KMS-11 (cell line): ENCODE measurements around the gene ZNF764.

Experiments used
- H2AFZ ChIP-seq: fragments of 200-600 bp; sonication (generic); 2 replicates; pipeline ENCODE4 v1.6.1; 2016; ENCODE audit warnings: antibody characterized with exemption, mixed run types, low read depth
- H3K27ac ChIP-seq: fragments of 200-600 bp; sonication (generic); 2 replicates; pipeline ENCODE4 v1.6.1; 2016; ENCODE audit warnings: mild to moderate bottlenecking, mixed run types
- H3K27me3 ChIP-seq: fragments of 200-600 bp; sonication (generic); 2 replicates; pipeline ENCODE4 v1.6.1; 2017; ENCODE audit warnings: mild to moderate bottlenecking, low read depth, mixed run types, moderate library complexity; ENCODE audit not compliant: insufficient read depth
- H3K36me3 ChIP-seq: fragments of 200-600 bp; sonication (generic); 2 replicates; pipeline ENCODE4 v1.6.1; 2017; ENCODE audit warnings: mild to moderate bottlenecking, mixed run types; ENCODE audit not compliant: insufficient read depth
- H3K4me1 ChIP-seq: fragments of 200-600 bp; sonication (generic); 2 replicates; pipeline ENCODE4 v1.6.1; 2016; ENCODE audit warnings: mild to moderate bottlenecking, low read depth, mixed run types; ENCODE audit not compliant: poor library complexity, severe bottlenecking
- H3K4me2 ChIP-seq: fragments of 200-600 bp; sonication (generic); 2 replicates; pipeline ENCODE4 v1.7.0; 2016; ENCODE audit warnings: mild to moderate bottlenecking, mixed run types
- H3K4me3 ChIP-seq: fragments of 200-600 bp; sonication (generic); IDR thresholded peaks from 2 replicates; pipeline ENCODE4 v1.6.1; 2017; ENCODE audit warnings: low read depth, low read length, mixed read lengths; ENCODE audit not compliant: insufficient read depth
- H3K79me2 ChIP-seq: fragments of 200-600 bp; sonication (generic); 2 replicates; pipeline ENCODE4 v1.6.1; 2016; ENCODE audit warnings: low read depth, mixed run types; ENCODE audit not compliant: insufficient read depth
- H3K9ac ChIP-seq: fragments of 200-600 bp; sonication (generic); 2 replicates; pipeline ENCODE4 v1.6.1; 2016; ENCODE audit warnings: mild to moderate bottlenecking, mixed run types
- H4K20me1 ChIP-seq: fragments of 200-600 bp; sonication (generic); 2 replicates; pipeline ENCODE4 v1.6.1; 2016; ENCODE audit warnings: mild to moderate bottlenecking, mixed run types; ENCODE audit not compliant: insufficient read depth
- TF ChIP-seq, protein P1 (sequence below): fragments of 200-600 bp; sonication (generic); conservative IDR thresholded peaks from 2 replicates; pipeline ENCODE4 v1.6.1; 2017; ENCODE audit warnings: low read depth, mild to moderate bottlenecking, antibody characterized with exemption, low read length, moderate library complexity, mixed read lengths

The ZNF764 gene

GRCh38 chr16:30521476-30521872 is 36.7 kb downstream of the ZNF764 start:
- Histone ChIP-seq H3K4me1 (no peaks in the 10 kb centered on the region), H3K9ac (no peak overlapping the region), H3K79me2 (no peaks in the 10 kb centered on the region), H2AFZ (no peak overlapping the region), H3K36me3 (no peaks in the 10 kb centered on the region), H3K4me2 (no peak overlapping the region), H3K27ac (no peak overlapping the region), H4K20me1 (no peaks in the 10 kb centered on the region), H3K4me3 (no peak overlapping the region), H3K27me3 (peaks cover 3% of the 10 kb centered on the region; the same call in 1 of the 2 replicates)
- TF ChIP-seq, protein P1, sequence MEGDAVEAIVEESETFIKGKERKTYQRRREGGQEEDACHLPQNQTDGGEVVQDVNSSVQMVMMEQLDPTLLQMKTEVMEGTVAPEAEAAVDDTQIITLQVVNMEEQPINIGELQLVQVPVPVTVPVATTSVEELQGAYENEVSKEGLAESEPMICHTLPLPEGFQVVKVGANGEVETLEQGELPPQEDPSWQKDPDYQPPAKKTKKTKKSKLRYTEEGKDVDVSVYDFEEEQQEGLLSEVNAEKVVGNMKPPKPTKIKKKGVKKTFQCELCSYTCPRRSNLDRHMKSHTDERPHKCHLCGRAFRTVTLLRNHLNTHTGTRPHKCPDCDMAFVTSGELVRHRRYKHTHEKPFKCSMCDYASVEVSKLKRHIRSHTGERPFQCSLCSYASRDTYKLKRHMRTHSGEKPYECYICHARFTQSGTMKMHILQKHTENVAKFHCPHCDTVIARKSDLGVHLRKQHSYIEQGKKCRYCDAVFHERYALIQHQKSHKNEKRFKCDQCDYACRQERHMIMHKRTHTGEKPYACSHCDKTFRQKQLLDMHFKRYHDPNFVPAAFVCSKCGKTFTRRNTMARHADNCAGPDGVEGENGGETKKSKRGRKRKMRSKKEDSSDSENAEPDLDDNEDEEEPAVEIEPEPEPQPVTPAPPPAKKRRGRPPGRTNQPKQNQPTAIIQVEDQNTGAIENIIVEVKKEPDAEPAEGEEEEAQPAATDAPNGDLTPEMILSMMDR = no peak

GRCh38 chr16:30519120-30520049 is 38.8 kb downstream of the ZNF764 start:
- Histone ChIP-seq H3K4me1 (no peaks in the 10 kb centered on the region), H3K36me3 (no peaks in the 10 kb centered on the region), H3K79me2 (no peaks in the 10 kb centered on the region), H4K20me1 (no peaks in the 10 kb centered on the region), H3K4me2 (no peak overlapping the region), H3K9ac (no peak overlapping the region), H3K27me3 (peaks cover 3% of the 10 kb centered on the region; the same call in 1 of the 2 replicates), H2AFZ (no peak overlapping the region), H3K27ac (no peak overlapping the region), H3K4me3 (no peak overlapping the region)
- TF ChIP-seq, protein P1 = no peak

DNA sequence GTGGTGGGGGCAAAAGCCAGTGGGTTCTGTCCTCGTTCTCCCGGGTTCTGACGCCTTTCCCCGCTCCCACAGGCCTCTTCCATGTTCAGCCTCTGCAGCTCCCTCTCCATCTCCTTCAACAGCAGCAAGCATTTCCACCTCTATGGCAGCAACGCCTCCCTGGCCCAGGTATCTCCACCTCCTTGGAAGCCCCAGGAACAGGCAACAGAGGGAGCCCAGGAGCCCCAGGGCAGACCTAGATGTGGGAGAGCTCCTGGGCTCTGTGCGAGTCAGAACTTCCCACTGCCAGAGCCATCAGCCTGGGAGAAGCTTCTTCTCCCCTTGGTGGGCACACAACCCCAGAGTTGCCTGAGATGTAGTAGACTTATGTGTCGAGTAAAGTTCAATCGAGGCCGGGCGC is 39.6 kb downstream of the ZNF764 start:
- H4K20me1 ChIP-seq = no peaks in the 10 kb centered on the region
- H3K4me1 ChIP-seq = no peaks in the 10 kb centered on the region
- H3K36me3 ChIP-seq = no peaks in the 10 kb centered on the region
- no peak overlapping the region for H2AFZ ChIP-seq
- TF ChIP-seq, protein P1 = no peak
- peaks cover 3% of the 10 kb centered on the region; the same call in 1 of the 2 replicates for H3K27me3 ChIP-seq
- H3K79me2 ChIP-seq = no peaks in the 10 kb centered on the region
- H3K4me3 ChIP-seq = no peak overlapping the region
- no peak overlapping the region for H3K9ac ChIP-seq
- H3K27ac ChIP-seq = no peak overlapping the region
- H3K4me2 ChIP-seq = no peak overlapping the region

DNA sequence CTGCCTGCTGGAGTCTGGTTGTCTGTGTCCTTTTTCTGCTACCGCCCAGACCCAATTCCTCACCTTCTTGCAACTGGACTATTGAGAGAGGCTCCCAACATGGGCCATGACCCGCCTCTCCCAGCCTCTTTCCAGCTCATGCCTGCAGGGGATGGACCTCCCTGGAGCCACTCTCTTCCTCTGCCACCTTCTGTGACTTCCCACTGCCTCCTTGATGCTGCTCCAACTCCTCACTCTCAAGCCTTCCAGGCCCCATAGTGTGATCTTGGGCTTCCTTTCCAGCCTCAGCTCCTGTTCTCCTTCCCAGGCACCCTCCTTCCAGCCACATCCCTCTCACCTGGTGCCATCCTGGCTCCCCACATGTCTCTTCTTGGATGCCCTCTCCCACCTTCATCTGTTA is 42.9 kb downstream of the ZNF764 start:
- Histone ChIP-seq H3K4me1 (no peaks in the 10 kb centered on the region), H3K27ac (no peak overlapping the region), H3K79me2 (no peaks in the 10 kb centered on the region), H3K4me2 (no peak overlapping the region), H3K36me3 (no peaks in the 10 kb centered on the region), H2AFZ (no peak overlapping the region), H4K20me1 (no peaks in the 10 kb centered on the region), H3K9ac (no peak overlapping the region), H3K4me3 (no peak overlapping the region), H3K27me3 (peaks cover 3% of the 10 kb centered on the region; the same call in 1 of the 2 replicates)
- TF ChIP-seq, protein P1 = no peak
